ENCODE results near the gene EYA2. TPM values are rescaled to one million over a fixed set of nuclear protein-coding genes. Genes with fewer than 3 reads are reported as not detected.
"Not testable (repeated sequence)": the region's sequence is repeated elsewhere in the genome, so short reads cannot be mapped to it uniquely, and the experiment has no call there.

EYA2 gene
- total and polyA plus RNA-seq, 2 experiments from 2014 or later: 0.18 TPM; not detected in 1

DNA sequence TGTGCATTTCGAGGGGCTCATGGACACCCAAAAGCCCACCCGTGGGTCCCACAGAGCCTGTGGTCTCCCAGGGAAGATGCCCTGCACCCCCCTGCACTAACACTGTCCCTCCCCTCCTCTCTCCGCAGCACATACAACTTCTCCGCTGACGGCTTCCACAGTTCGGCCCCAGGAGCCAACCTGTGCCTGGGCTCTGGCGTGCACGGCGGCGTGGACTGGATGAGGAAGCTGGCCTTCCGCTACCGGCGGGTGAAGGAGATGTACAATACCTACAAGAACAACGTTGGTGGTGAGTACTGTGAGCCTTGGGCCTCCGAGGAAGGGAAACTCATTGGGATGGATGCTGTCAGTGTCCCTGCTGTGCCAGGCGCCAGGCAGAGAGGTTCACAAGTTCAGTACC is 277.9 kb downstream of the EYA2 start:
- Histone ChIP-seq H3K9me2 (ENCODE audit: insufficient read depth) (no peaks in the 10 kb centered on the region), H3K9ac (no peak overlapping the region), H3K4me3 (no peak overlapping the region), H3K4me1 (ENCODE audit: insufficient read depth) (peaks cover 7% of the 10 kb centered on the region; the same call in 1 of the 2 replicates), H3K27ac (no peak overlapping the region), H4K20me1 (ENCODE audit: insufficient read depth) (no peaks in the 10 kb centered on the region), H2AFZ (no peak overlapping the region), H3F3A (ENCODE audit: insufficient read depth) (peaks cover 10% of the 10 kb centered on the region; the same call in 1 of the 2 replicates), H3K9me3 (ENCODE audit: low read depth) (no peaks in the 10 kb centered on the region), H3K36me3 (ENCODE audit: low read depth) (no peaks in the 10 kb centered on the region), H3K79me2 (ENCODE audit: insufficient read depth) (no peaks in the 10 kb centered on the region), H3K4me2 (ENCODE audit: unreplicated experiment) (no peak overlapping the region), H3K27me3 (replicated peaks; ENCODE audit: insufficient read depth) (peaks cover 17% of the 10 kb centered on the region)
- in situ Hi-C loops (cut with MboI): no loop called here
- WGBS, 2 experiments (ENCODE audit: low coverage in 1 of 2, low lambda C conversion rate in 2 of 2, missing lambda C conversion rate in 2 of 2): 80 to 81% methylated on average over 16 of the region's 16 CpGs
- TF ChIP-seq EZH2 (IDR thresholded peaks at IDR 0.05; ENCODE audit: insufficient read depth, poor library complexity, severe bottlenecking) (no peak), EZH2phosphoT487 (IDR thresholded peaks at IDR 0.05; ENCODE audit: insufficient read depth, low read depth) (no peak)
- no peak for DNase-seq

DNA sequence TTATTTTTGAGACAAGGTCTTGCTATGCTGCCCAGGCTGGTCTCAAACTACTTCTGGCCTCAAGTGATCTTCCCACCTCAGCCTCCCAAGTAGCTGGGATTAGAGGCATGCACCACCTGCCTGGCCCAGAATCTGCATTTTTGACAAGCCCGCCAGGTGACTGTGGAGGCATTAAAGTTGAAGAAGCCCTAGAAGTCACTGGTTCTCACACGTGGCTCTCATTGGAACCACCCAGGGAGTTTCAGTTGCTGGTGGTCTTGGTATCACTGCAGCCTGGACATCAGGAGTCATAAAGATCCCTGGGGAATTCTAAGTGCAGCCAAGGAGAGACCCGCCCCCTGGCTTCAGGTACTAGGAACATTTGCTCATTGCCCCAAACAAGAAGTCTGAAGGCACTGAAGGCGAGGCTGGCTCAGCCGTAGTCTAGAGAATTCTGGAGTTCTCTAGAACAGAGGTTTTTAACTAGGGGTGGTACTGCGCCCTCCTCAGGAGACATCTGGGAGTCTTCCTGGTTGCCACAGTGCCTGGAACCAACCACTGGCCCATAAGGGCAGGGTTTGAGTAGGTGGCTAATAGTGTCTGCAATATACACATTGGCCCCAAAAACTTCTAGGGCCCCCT is 279.1 kb downstream of the EYA2 start:
- H3K27me3 ChIP-seq (replicated peaks; ENCODE audit: insufficient read depth): peaks cover 12% of the 10 kb centered on the region; the same call in 1 of the 2 replicates
- H3K9me2 ChIP-seq (ENCODE audit: insufficient read depth): no peaks in the 10 kb centered on the region
- peaks cover 7% of the 10 kb centered on the region; the same call in 1 of the 2 replicates for H3K4me1 ChIP-seq (ENCODE audit: insufficient read depth)
- no peaks in the 10 kb centered on the region for H3K9me3 ChIP-seq (ENCODE audit: low read depth)
- H3K36me3 ChIP-seq (ENCODE audit: low read depth): no peaks in the 10 kb centered on the region
- H3F3A ChIP-seq (ENCODE audit: insufficient read depth): peaks cover 10% of the 10 kb centered on the region; the same call in 1 of the 2 replicates
- no peak for TF ChIP-seq EZH2phosphoT487 (IDR thresholded peaks at IDR 0.05; ENCODE audit: insufficient read depth, low read depth)
- no peak for TF ChIP-seq EZH2 (IDR thresholded peaks at IDR 0.05; ENCODE audit: insufficient read depth, poor library complexity, severe bottlenecking)
- 62 to 74% methylated on average over 6 of the region's 6 CpGs for WGBS, 2 experiments (ENCODE audit: low coverage in 1 of 2, low lambda C conversion rate in 2 of 2, missing lambda C conversion rate in 2 of 2)
- no peak overlapping the region for H3K4me3 ChIP-seq
- H3K4me2 ChIP-seq (ENCODE audit: unreplicated experiment): no peak overlapping the region
- no peak overlapping the region for H2AFZ ChIP-seq
- H3K27ac ChIP-seq: no peak overlapping the region
- in situ Hi-C loops (cut with MboI): no loop called here
- H4K20me1 ChIP-seq (ENCODE audit: insufficient read depth): no peaks in the 10 kb centered on the region
- no peak overlapping the region for H3K9ac ChIP-seq
- no peaks in the 10 kb centered on the region for H3K79me2 ChIP-seq (ENCODE audit: insufficient read depth)
- DNase-seq: no peak

DNA sequence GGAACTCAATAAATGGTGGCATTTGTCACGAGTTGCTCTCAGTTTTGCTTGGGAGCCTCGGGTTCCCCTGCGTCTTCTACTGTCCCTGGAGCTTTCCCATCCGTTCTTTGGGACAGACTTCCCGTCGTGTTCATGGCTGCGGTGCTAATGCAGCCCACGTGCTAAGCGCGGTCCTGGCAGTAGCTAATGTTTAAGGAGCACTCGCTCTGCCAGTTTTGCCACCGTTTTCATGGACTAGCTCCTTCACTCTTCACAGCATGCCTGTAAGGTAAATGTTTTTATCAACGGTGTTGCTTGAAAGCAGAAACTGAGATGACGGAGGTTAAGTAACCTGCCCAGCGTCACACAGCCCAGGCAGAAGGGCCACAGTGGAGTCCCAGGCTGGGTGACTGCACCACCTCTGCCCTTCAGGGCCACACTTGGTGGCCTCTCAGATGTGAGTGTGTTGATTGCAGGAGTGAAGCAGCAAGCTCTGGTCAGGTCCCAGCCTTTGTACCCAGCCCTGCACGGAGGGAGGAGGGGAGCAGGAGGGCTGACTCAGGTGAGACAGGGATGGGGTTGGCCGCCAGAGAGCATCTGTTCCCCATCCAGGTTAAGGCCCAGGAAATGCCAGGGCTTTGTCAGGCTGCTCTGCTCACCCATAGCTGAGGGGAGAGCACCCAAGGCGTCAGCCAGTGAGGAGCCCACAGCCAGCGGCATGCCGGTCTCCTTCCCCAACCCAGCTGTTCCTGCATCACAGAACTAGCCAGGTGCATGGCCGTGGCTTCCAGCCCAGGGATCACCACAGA is 280.0 kb downstream of the EYA2 start:
- Histone ChIP-seq H2AFZ (no peak overlapping the region), H3K27ac (no peak overlapping the region), H3K27me3 (replicated peaks; ENCODE audit: insufficient read depth) (peaks cover 6% of the 10 kb centered on the region; the same call in 1 of the 2 replicates), H3F3A (ENCODE audit: insufficient read depth) (peaks cover 10% of the 10 kb centered on the region; the same call in 1 of the 2 replicates), H3K4me3 (no peak overlapping the region), H3K4me1 (ENCODE audit: insufficient read depth) (peaks cover 7% of the 10 kb centered on the region; the same call in 1 of the 2 replicates), H3K79me2 (ENCODE audit: insufficient read depth) (no peaks in the 10 kb centered on the region), H3K9me2 (ENCODE audit: insufficient read depth) (no peaks in the 10 kb centered on the region), H3K9ac (no peak overlapping the region), H3K9me3 (ENCODE audit: low read depth) (no peaks in the 10 kb centered on the region), H4K20me1 (ENCODE audit: insufficient read depth) (no peaks in the 10 kb centered on the region), H3K36me3 (ENCODE audit: low read depth) (no peaks in the 10 kb centered on the region), H3K4me2 (ENCODE audit: unreplicated experiment) (no peak overlapping the region)
- in situ Hi-C loops (cut with MboI): no loop called here
- DNase-seq: no peak
- TF ChIP-seq EZH2 (IDR thresholded peaks at IDR 0.05; ENCODE audit: insufficient read depth, poor library complexity, severe bottlenecking) (no peak), EZH2phosphoT487 (IDR thresholded peaks at IDR 0.05; ENCODE audit: insufficient read depth, low read depth) (no peak)
- 78 to 81% methylated on average over 21 of the region's 21 CpGs for WGBS, 2 experiments (ENCODE audit: low coverage in 1 of 2, low lambda C conversion rate in 2 of 2, missing lambda C conversion rate in 2 of 2)

DNA sequence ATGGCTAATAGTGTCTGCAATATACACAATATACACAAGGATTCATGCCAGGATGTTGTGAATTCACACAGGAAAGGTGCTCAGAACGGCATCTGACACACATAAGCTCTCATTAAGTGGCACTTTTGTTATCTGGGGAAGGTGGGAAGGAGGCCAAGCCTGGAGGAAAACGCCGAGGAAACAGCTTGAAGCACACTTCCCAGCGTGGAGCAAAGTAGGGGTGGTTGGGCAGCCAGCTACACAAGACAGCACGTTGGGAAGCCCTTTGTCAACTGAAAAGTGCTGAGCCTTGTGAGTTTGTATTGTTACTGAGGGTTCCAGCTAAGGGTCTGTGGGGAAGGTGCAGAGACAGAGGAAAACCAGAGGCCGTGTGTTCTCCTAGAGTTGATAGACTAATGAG is 280.9 kb downstream of the EYA2 start:
- H3K36me3 ChIP-seq (ENCODE audit: low read depth): no peaks in the 10 kb centered on the region
- in situ Hi-C loops (cut with MboI): no loop called here
- H3K9me3 ChIP-seq (ENCODE audit: low read depth): no peaks in the 10 kb centered on the region
- no peaks in the 10 kb centered on the region for H3K27me3 ChIP-seq (replicated peaks; ENCODE audit: insufficient read depth)
- no peaks in the 10 kb centered on the region for H4K20me1 ChIP-seq (ENCODE audit: insufficient read depth)
- no peak for DNase-seq
- H3F3A ChIP-seq (ENCODE audit: insufficient read depth): peaks cover 10% of the 10 kb centered on the region; the same call in 1 of the 2 replicates
- H2AFZ ChIP-seq: no peak overlapping the region
- peaks cover 7% of the 10 kb centered on the region; the same call in 1 of the 2 replicates for H3K4me1 ChIP-seq (ENCODE audit: insufficient read depth)
- H3K9me2 ChIP-seq (ENCODE audit: insufficient read depth): no peaks in the 10 kb centered on the region
- no peak overlapping the region for H3K27ac ChIP-seq
- no peak overlapping the region for H3K4me3 ChIP-seq
- H3K79me2 ChIP-seq (ENCODE audit: insufficient read depth): no peaks in the 10 kb centered on the region
- H3K4me2 ChIP-seq (ENCODE audit: unreplicated experiment): no peak overlapping the region
- TF ChIP-seq EZH2 (IDR thresholded peaks at IDR 0.05; ENCODE audit: insufficient read depth, poor library complexity, severe bottlenecking) (no peak), EZH2phosphoT487 (IDR thresholded peaks at IDR 0.05; ENCODE audit: insufficient read depth, low read depth) (no peak)
- no peak overlapping the region for H3K9ac ChIP-seq
- WGBS, 2 experiments (ENCODE audit: low coverage in 1 of 2, low lambda C conversion rate in 2 of 2, missing lambda C conversion rate in 2 of 2): 48 to 56% methylated on average over 6 of the region's 6 CpGs

DNA sequence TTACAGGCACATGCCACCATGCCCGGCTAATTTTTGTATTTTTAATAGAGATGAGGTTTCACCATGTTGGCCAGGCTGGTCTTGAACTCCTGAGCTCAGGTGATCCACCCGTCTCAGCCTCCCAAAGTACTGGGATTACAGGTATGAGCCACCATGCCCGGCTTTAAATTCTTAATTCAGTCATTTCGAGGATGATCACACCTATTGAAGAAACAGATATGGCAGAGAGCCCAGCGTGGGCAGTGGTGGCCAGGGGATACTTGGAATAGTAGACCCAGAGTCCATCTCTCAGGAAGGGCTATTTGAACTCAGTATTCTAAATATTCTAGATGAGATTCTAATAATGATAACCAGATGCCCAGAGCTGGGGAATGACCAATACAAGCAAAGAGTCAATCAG is 281.6 kb downstream of the EYA2 start:
- in situ Hi-C loops (cut with MboI); H3F3A ChIP-seq (ENCODE audit: insufficient read depth); H4K20me1 ChIP-seq (ENCODE audit: insufficient read depth); H3K9me2 ChIP-seq (ENCODE audit: insufficient read depth); H3K4me2 ChIP-seq (ENCODE audit: unreplicated experiment); H3K9ac ChIP-seq; H3K27ac ChIP-seq; H3K27me3 ChIP-seq (replicated peaks; ENCODE audit: insufficient read depth); DNase-seq; H3K4me3 ChIP-seq; H3K9me3 ChIP-seq (ENCODE audit: low read depth); H3K36me3 ChIP-seq (ENCODE audit: low read depth); H2AFZ ChIP-seq; H3K79me2 ChIP-seq (ENCODE audit: insufficient read depth); H3K4me1 ChIP-seq (ENCODE audit: insufficient read depth): not testable (repeated sequence)
- WGBS, 2 experiments (ENCODE audit: low coverage in 1 of 2, low lambda C conversion rate in 2 of 2, missing lambda C conversion rate in 2 of 2): 71 to 75% methylated on average over 5 of the region's 5 CpGs

Measured in GM23248 (cell line).